SK-N-SH treated with all-trans-retinoic acid at 6 μM for 48 hours (cell line): ENCODE measurements around the gene ZNF496.

ENCODE experiments used
- ARNTL ChIP-seq: fragments of 450-650 bp; formaldehyde crosslinking; IDR thresholded peaks from 2 replicates; pipeline ENCODE4 v1.5.0; 2020; ENCODE audit warnings: low read depth, mild to moderate bottlenecking, moderate library complexity, borderline replicate concordance
- CREB5 ChIP-seq: fragments of 250-450 bp; sonication (Bioruptor Pico); IDR thresholded peaks from 2 replicates; pipeline ENCODE4 v1.5.1; 2020; ENCODE audit warnings: low read depth, mild to moderate bottlenecking, moderate library complexity
- CSDC2 ChIP-seq: fragments of 250-450 bp; sonication (Bioruptor Pico); IDR thresholded peaks from 2 replicates; pipeline ENCODE4 v1.5.0; 2020; ENCODE audit warnings: mild to moderate bottlenecking, moderate library complexity
- OSR1 ChIP-seq: fragments of 250-450 bp; sonication (Bioruptor Pico); IDR thresholded peaks from 2 replicates; pipeline ENCODE4 v1.8.0; 2022; ENCODE audit warnings: moderate library complexity, mild to moderate bottlenecking, inconsistent platforms
- PATZ1 ChIP-seq: fragments of 250-450 bp; sonication (Bioruptor Pico); IDR thresholded peaks from 2 replicates; pipeline ENCODE4 v1.8.0; 2020; ENCODE audit warnings: mild to moderate bottlenecking, moderate library complexity, borderline replicate concordance
- POU6F1 ChIP-seq: fragments of 250-450 bp; sonication (Bioruptor Pico); IDR thresholded peaks from 2 replicates; pipeline ENCODE4 v1.8.0; 2021; ENCODE audit warnings: low read depth, mild to moderate bottlenecking, moderate library complexity, borderline replicate concordance
- RARB ChIP-seq: fragments of 250-450 bp; sonication (Bioruptor Pico); IDR thresholded peaks from 2 replicates; pipeline ENCODE4 v1.8.0; 2021; ENCODE audit warnings: mild to moderate bottlenecking, moderate library complexity
- SNAI2 ChIP-seq: fragments of 250-450 bp; sonication (Bioruptor Pico); IDR thresholded peaks from 2 replicates; pipeline ENCODE4 v1.5.0; 2020; ENCODE audit warnings: mild to moderate bottlenecking, moderate library complexity
- TOX ChIP-seq: fragments of 250-450 bp; sonication (Bioruptor Pico); IDR thresholded peaks from 2 replicates; pipeline ENCODE4 v1.8.0; 2021; ENCODE audit warnings: mild to moderate bottlenecking, moderate library complexity, borderline replicate concordance
- ZC3H10 ChIP-seq: fragments of 250-450 bp; sonication (Bioruptor Pico); IDR thresholded peaks from 2 replicates; pipeline ENCODE4 v1.5.1; 2021; ENCODE audit warnings: mild to moderate bottlenecking, moderate library complexity
- ZNF8 ChIP-seq: fragments of 450-650 bp; formaldehyde crosslinking; IDR thresholded peaks from 2 replicates; pipeline ENCODE4 v1.5.0; 2020; ENCODE audit warnings: mild to moderate bottlenecking, moderate library complexity

GRCh38 chr1:247376659-247377058 is 45.0 kb upstream of the ZNF496 start:
- TF ChIP-seq RARB (CRISPR knock-in tag) (no peak), ZNF8 (CRISPR knock-in tag) (no peak), OSR1 (CRISPR knock-in tag) (no peak), ZC3H10 (CRISPR knock-in tag) (no peak), PATZ1 (no peak), CREB5 (CRISPR knock-in tag) (no peak), CSDC2 (no peak), ARNTL (CRISPR knock-in tag) (no peak), SNAI2 (CRISPR knock-in tag) (no peak), POU6F1 (no peak), TOX (CRISPR knock-in tag) (no peak)
